Fibroblast of villous mesenchyme (primary cell): Measurements from ENCODE around the gene SSTR5. TPM values are rescaled to one million over a fixed set of nuclear protein-coding genes. Genes with fewer than 3 reads are reported as not detected.

Source experiments
- DNase-seq: peaks from one replicate; pipeline ENCODE4 v3.0.0-alpha.2; 2010; ENCODE audit warnings: low read depth
- H3K4me3 ChIP-seq: 2 replicates; pipeline ENCODE4 v1.5.1; 2011; ENCODE audit warnings: low read depth, mild to moderate bottlenecking, low read length
- total RNA-seq: library from RNA; depleted of rRNA; stranded (reverse); fragments of >200 nt; gene quantifications from 2 replicates; pipeline ENCODE4 v1.2.3, GENCODE V29; 2012
- TF ChIP-seq, protein P1 (sequence below): IDR thresholded peaks from 2 replicates; pipeline ENCODE4 v1.5.1; 2012; ENCODE audit warnings: low read depth, mild to moderate bottlenecking, low read length; ENCODE audit not compliant: insufficient read depth

SSTR5 gene
- total RNA-seq, 1 donor = not detected

DNA sequence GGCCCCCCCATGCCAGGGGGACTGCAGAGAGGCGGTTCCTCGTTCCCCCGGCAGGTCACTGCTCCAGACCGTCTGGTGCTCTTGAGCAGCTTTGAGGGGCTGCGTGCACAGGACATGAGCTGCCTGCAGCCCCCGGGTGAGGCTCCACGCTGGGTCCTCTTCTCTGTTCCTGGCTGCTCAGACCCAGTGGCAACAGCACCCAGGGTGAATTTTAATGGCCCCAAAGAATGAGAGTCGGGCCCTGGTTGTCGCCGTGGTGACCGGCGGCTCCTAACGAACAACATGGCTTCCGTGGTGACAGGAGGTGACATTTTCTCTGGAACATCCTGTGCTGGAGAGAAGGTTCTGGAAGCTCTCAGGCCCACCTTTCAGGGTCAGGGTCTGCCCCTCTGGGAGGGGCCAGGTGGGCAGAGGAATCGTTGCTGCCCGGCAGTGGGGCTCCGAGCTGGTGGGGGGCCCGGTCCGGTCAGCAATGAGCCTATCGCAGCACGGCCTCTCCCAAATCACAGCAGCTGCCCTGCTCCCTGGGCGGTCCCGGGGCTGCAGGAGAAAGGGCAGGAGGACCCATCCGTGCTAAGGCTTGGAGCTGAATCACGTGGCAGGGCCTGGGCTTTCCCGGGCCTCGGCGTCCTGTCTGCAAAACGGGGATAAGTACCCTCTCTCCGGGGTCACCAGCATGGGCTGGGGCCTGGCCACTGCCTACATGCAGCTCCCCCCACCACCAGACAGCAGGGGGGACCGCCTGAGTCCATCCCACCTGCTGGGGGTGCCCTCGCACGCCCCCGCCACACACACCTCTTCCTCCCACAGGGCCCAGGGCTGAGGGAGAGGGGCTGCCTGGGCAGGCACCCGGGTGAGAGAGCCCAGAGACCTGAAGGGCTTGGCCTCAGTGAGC lies 26.9 kb downstream of the SSTR5 start:
- DNase-seq = no peak

DNA sequence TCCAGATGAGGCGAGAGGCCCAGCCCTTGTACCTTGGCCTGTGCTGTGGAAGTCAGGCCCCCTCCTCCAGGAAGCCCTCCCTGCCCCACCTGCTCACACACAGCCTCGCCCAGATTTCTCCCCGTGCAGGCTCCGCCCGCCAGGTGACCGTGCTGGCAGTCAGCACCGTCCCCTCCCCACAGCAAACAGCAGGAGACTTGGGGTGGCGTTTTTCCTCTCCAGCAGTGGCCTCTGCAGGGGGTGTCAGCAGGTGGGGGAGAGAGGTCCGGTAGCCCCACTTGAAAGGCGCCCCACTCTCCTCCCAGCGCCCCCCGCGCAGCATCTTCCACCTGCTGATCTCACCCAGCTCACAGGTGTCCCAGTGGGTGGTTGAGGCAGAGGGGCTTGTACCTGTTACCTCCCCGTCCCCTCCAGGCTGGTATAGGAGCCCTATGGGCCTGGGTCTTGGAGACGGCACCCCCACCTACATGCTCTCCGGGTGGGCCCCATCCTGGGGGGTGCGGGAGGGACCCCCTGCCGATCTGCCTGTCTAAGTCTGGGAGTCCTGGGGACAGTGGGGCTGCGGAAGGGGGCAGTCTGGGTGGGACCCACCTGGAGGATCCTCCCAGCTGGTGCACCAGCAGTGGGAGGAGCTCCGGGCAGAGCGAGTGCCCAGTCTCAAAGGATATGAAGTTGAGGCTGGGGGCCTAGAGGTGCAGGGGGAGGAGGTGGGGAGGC lies 27.7 kb downstream of the SSTR5 start:
- no peak for DNase-seq
- H3K4me3 ChIP-seq = no peak overlapping the region
- TF ChIP-seq, protein P1, sequence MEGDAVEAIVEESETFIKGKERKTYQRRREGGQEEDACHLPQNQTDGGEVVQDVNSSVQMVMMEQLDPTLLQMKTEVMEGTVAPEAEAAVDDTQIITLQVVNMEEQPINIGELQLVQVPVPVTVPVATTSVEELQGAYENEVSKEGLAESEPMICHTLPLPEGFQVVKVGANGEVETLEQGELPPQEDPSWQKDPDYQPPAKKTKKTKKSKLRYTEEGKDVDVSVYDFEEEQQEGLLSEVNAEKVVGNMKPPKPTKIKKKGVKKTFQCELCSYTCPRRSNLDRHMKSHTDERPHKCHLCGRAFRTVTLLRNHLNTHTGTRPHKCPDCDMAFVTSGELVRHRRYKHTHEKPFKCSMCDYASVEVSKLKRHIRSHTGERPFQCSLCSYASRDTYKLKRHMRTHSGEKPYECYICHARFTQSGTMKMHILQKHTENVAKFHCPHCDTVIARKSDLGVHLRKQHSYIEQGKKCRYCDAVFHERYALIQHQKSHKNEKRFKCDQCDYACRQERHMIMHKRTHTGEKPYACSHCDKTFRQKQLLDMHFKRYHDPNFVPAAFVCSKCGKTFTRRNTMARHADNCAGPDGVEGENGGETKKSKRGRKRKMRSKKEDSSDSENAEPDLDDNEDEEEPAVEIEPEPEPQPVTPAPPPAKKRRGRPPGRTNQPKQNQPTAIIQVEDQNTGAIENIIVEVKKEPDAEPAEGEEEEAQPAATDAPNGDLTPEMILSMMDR = no peak

More for the DNA sequence above, 26.9 kb downstream of the SSTR5 start:
- no peak overlapping the region for H3K4me3 ChIP-seq
- TF ChIP-seq, protein P1 = no peak

DNA sequence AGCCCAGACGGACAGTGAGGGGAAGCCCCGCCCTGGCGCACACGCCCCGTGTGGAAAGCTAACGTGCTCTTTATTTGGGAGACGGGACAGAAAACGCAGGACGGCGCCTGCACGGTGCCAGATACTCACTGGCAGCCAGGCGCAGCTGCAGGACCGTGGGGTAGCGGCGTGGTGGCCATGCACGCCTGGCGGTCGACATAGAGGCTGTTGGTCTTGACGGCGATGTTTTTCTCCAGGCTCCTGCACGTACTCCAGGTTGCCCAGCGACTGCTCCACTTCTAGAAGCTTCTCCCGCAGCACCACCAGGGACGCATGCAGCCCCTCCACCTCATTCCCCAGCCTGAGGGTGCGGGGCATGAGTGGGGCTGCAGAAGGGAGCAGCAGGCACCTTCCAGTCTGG lies 28.6 kb downstream of the SSTR5 start:
- DNase-seq = no peak
- H3K4me3 ChIP-seq = no peak overlapping the region
- TF ChIP-seq, protein P1 = no peak

DNA sequence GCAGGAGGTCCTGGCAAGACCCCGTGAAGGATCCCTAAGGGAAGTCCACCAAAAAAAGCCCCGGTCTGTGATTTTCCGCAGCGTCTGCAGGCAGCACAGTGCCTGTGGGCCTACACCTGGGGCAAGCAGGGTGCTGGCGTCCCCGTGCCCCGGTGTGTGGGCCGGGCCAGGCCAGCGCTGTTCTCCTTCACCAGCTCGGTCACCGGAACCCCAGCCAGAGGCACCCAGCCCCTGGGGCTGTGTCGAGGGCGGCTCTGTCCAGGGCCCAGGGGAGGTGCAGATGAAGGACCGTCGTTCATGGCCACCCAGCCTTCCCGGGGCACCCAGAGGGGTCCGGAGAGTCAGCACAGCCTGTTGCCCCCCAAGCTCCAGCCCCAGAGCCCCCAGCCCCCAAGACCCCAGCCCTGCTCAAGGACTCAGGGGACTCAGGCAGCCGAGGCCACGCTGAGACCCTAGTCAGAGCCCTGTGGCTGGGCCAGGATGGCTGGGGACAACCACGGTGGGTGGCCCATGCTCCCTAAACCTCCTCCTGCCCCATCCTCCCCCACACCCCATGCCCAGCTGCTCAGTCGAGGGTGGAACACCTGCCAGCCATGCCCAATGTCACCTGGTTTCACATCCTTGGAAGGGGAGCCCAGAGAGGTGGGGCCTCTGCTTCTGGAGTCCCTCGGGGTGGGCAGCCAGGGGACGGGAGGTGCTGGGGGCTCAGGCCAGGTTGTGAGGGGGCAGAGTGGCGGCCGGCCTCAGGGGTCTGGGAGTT lies 29.2 kb downstream of the SSTR5 start:
- H3K4me3 ChIP-seq = no peak overlapping the region
- TF ChIP-seq, protein P1 = no peak
- DNase-seq = no peak

DNA sequence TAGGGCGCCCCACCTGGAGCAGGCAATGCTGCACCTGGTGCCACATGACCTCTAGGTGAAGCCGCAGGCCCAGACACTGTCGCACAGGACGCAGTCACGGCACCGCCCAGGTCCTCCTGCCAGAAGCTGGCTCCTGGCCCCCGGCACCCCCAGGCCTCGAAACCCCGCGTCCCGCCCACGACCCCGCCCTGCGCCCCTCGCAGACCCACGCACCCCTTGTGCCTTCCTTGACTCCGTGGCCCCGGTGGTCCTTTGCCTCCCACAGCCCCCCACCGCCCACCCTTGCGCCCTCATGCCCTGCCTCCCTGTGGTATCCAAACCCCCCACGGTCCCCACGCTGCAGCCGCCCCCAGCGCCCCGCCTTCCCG lies 29.8 kb downstream of the SSTR5 start:
- DNase-seq = no peak
- TF ChIP-seq, protein P1 = no peak
- no peak overlapping the region for H3K4me3 ChIP-seq

DNA sequence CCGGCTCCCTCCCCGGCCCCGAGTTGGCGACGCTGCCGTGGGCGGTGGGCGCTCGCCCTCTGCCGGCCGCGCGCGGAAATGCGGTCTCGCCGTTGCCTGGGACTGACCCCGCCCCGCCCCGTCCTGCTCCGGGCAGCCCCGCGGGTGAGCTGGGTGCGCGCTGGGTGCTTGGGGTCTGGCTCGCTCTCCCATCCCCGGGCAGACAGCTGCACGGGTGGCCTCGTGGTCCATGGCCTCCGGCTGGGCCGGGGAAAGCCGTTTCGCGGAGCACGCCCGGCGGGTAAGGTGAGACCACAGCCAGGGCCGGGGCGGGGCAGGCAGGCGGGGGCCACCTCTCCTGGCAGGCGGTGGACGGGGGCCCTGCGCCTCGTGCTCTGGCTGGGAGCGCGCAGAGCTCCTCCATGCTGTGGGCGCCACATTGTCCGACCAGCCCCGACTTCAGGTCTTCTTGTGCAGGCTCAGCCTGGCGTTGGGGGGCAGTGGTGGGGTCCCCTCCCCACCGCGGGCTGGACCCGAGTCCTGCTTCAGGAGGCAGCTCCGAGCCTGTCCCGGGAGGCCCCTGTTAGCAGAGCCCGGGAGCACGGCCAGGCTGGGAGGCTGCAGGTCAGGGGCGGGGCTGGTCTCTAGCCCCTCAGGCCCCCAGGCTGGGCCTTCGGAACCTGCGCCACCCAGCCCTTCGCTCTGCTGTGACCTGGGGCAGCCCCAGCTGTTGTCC lies 30.5 kb downstream of the SSTR5 start:
- TF ChIP-seq, protein P1 = peak; percentile 59
- peak; percentile 6 for DNase-seq
- H3K4me3 ChIP-seq = no peak overlapping the region
